CD14-positive monocyte (primary cell): ENCODE measurements around the gene PDGFD. TPM values are rescaled to one million over a fixed set of nuclear protein-coding genes. Genes with fewer than 3 reads are reported as not detected.

Experiments used
- DNase-seq, 3 donors: peaks; one replicate each; pipeline ENCODE4 v3.0.0-alpha.2; 2011 to 2022
- H2AFZ ChIP-seq: 2 replicates; pipeline ENCODE4 v1.6.0; 2012; ENCODE audit warnings: mild to moderate bottlenecking, low read depth, low read length, inconsistent platforms; ENCODE audit not compliant: insufficient read depth, poor library complexity, severe bottlenecking
- H3K27ac ChIP-seq, 2 donors: 1 replicate in 1 of 2; 2 replicates in 1 of 2; pipeline ENCODE4 v1.5.1; 2012 to 2013; ENCODE audit warnings: low read length in 2 of 2, control low read depth in 1 of 2, inconsistent platforms in 1 of 2, low read depth in 1 of 2, mild to moderate bottlenecking in 1 of 2
- H3K27me3 ChIP-seq, 2 donors: one replicate each; pipeline versions ENCODE4 v1.6.0 to v1.6.1; 2011 to 2013; ENCODE audit warnings: low read length in 2 of 2; ENCODE audit not compliant: control insufficient read depth in 2 of 2, insufficient read depth in 2 of 2
- H3K36me3 ChIP-seq, 2 donors: replicated peaks in 1 of 2; 1 replicate in 1 of 2; 2 replicates in 1 of 2; pipeline versions ENCODE4 v1.5.1 to v1.6.1; 2012 to 2013; ENCODE audit warnings: low read length in 2 of 2, control low read depth in 1 of 2, inconsistent platforms in 1 of 2, mild to moderate bottlenecking in 1 of 2; ENCODE audit not compliant: insufficient read depth in 2 of 2, control insufficient read depth in 1 of 2
- H3K4me1 ChIP-seq, 2 donors: 1 replicate in 1 of 2; 2 replicates in 1 of 2; pipeline versions ENCODE4 v1.5.1 to v1.6.1; 2012 to 2013; ENCODE audit warnings: low read length in 2 of 2, control low read depth in 1 of 2, inconsistent platforms in 1 of 2, mild to moderate bottlenecking in 1 of 2, moderate library complexity in 1 of 2; ENCODE audit not compliant: insufficient read depth in 2 of 2, control insufficient read depth in 1 of 2
- H3K4me2 ChIP-seq: replicated peaks from 2 replicates; pipeline ENCODE3; 2012; ENCODE audit warnings: low read length, moderate library complexity, mild to moderate bottlenecking; ENCODE audit not compliant: poor library complexity, severe bottlenecking; ENCODE audit errors: extremely low read depth
- H3K4me3 ChIP-seq, 3 experiments: fragments of 200-600 bp in 1 of 3; sonication (generic) in 1 of 3; replicated peaks in 1 of 3; 1 replicate in 2 of 3; 2 replicates in 1 of 3; pipeline ENCODE4 v1.5.1; 2011 to 2013; ENCODE audit warnings: low read length in 3 of 3, mild to moderate bottlenecking in 3 of 3, control low read depth in 2 of 3, low read depth in 2 of 3, inconsistent platforms in 1 of 3, moderate library complexity in 1 of 3
- H3K79me2 ChIP-seq: 2 replicates; pipeline ENCODE4 v1.6.0; 2012; ENCODE audit warnings: mild to moderate bottlenecking, control low read depth, inconsistent platforms, low read length, moderate library complexity; ENCODE audit not compliant: insufficient read depth
- H3K9ac ChIP-seq: 2 replicates; pipeline ENCODE4 v1.6.0; 2017; ENCODE audit warnings: low read length, mild to moderate bottlenecking; ENCODE audit not compliant: insufficient read depth, poor library complexity, severe bottlenecking
- H3K9me3 ChIP-seq, 2 donors: replicated peaks in 1 of 2; 1 replicate in 1 of 2; 2 replicates in 1 of 2; pipeline versions ENCODE4 v1.5.1 to v1.6.1; 2012 to 2013; ENCODE audit warnings: low read length in 2 of 2, control low read depth in 1 of 2; ENCODE audit not compliant: control insufficient read depth in 1 of 2, insufficient read depth in 1 of 2
- H4K20me1 ChIP-seq: 2 replicates; pipeline ENCODE4 v1.6.0; 2012; ENCODE audit warnings: mild to moderate bottlenecking, low read length, control low read depth, moderate library complexity; ENCODE audit not compliant: insufficient read depth
- H3K27ac Mint-ChIP-seq, 7 donors: one replicate each; pipeline ENCODE4 v1.8.0; 2020; ENCODE audit warnings: mild to moderate bottlenecking in 7 of 7, mixed read lengths in 7 of 7, moderate library complexity in 6 of 7, inconsistent platforms in 2 of 7
- H3K27me3 Mint-ChIP-seq, 3 donors: one replicate each; pipeline ENCODE4 v1.8.0; 2021 to 2022; ENCODE audit warnings: low read depth in 3 of 3, mild to moderate bottlenecking in 3 of 3, mixed read lengths in 3 of 3, moderate library complexity in 3 of 3, inconsistent platforms in 1 of 3
- H3K36me3 Mint-ChIP-seq, 2 donors: one replicate each; pipeline ENCODE4 v1.8.0; 2020; ENCODE audit warnings: mixed read lengths in 2 of 2, inconsistent platforms in 1 of 2, mild to moderate bottlenecking in 1 of 2
- H3K4me1 Mint-ChIP-seq: one replicate; pipeline ENCODE4 v1.8.0; 2020; ENCODE audit warnings: mild to moderate bottlenecking, mixed read lengths
- H3K4me3 Mint-ChIP-seq, 2 donors: one replicate each; pipeline ENCODE4 v1.8.0; 2020; ENCODE audit warnings: mild to moderate bottlenecking in 2 of 2, mixed read lengths in 2 of 2, moderate library complexity in 1 of 2
- H3K9me3 Mint-ChIP-seq, 7 donors: one replicate each; pipeline ENCODE4 v1.8.0; 2020 to 2022; ENCODE audit warnings: mixed read lengths in 7 of 7, mild to moderate bottlenecking in 6 of 7, moderate library complexity in 6 of 7, inconsistent platforms in 2 of 7
- WGBS: methylation state at CpG from one replicate; pipeline ENCODE4 v1.1.5; 2013; ENCODE audit warnings: missing lambda C conversion rate; ENCODE audit not compliant: insufficient coverage; 5-methylcytosine and 5-hydroxymethylcytosine counted together
- intact Hi-C, 2 donors: fragments of 100-400 bp; cut with micrococcal nuclease; formaldehyde crosslinking; loops; one replicate each; pipeline versions ENCODE4 v1.15.0 to v1.15.1; 2023
- polyA plus RNA-seq, 3 donors: library from polyadenylated mRNA; depleted of rRNA in 1 of 3; unstranded in 2 of 3; stranded (reverse) in 1 of 3; fragments of 300-500 nt in 2 of 3; fragments of >200 nt in 1 of 3; fragmentation: Illumina TruSeq in 2 of 3; gene quantifications; 1 replicate in 2 of 3; 2 replicates in 1 of 3; pipeline ENCODE4 v1.2.3, GENCODE V29; 2012 to 2021
- TF ChIP-seq, protein P1 (sequence below): fragments of 200-600 bp; IDR thresholded peaks from one replicate; pipeline ENCODE4 v1.8.0; 2022; ENCODE audit warnings: antibody characterized with exemption, mild to moderate bottlenecking

PDGFD gene
- polyA plus RNA-seq, 3 donors, result 0.05 to 0.15 TPM; not detected in 1

DNA sequence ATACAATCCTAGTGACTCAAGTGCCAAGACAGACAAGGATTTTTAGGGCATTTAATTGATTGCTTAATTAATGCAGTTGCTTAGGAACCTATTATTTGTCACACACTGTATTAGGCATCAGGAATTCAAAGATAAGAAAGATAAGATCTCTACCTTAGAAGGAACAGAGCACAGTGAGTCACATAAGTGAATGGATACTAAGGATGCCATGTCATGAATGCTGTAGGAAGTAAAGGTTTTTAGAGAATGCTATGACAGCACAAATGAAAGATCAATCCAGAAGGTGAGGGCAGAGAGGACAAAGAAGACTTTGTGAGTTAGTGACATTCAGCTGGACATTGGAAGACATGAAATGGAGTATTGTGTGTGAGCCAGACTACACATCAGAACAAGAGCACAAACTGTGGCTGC is 275.4 kb downstream of the PDGFD start:
- TF ChIP-seq, protein P1, sequence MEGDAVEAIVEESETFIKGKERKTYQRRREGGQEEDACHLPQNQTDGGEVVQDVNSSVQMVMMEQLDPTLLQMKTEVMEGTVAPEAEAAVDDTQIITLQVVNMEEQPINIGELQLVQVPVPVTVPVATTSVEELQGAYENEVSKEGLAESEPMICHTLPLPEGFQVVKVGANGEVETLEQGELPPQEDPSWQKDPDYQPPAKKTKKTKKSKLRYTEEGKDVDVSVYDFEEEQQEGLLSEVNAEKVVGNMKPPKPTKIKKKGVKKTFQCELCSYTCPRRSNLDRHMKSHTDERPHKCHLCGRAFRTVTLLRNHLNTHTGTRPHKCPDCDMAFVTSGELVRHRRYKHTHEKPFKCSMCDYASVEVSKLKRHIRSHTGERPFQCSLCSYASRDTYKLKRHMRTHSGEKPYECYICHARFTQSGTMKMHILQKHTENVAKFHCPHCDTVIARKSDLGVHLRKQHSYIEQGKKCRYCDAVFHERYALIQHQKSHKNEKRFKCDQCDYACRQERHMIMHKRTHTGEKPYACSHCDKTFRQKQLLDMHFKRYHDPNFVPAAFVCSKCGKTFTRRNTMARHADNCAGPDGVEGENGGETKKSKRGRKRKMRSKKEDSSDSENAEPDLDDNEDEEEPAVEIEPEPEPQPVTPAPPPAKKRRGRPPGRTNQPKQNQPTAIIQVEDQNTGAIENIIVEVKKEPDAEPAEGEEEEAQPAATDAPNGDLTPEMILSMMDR, result no peak
- Histone ChIP-seq H3K36me3 (no peaks in the 10 kb centered on the region), H3K27me3 (no peaks in the 10 kb centered on the region), H3K4me1 (no peaks in the 10 kb centered on the region), H3K27ac (no peak overlapping the region), H3K9me3 (no peaks in the 10 kb centered on the region), H4K20me1 (no peaks in the 10 kb centered on the region), H3K9ac (no peak overlapping the region), H3K79me2 (no peaks in the 10 kb centered on the region), H2AFZ (no peak overlapping the region), H3K4me3 (no peak overlapping the region), H3K4me2 (no peak overlapping the region)
- intact Hi-C loops, result no loop called here
- Mint-ChIP-seq H3K27ac (no peak overlapping the region), H3K36me3 (no peaks in the 10 kb centered on the region), H3K27me3 (peaks cover 0 to 3% (median 0%) of the 10 kb centered on the region in 3 donors), H3K4me1 (peaks cover 7% of the 10 kb centered on the region), H3K9me3 (peaks cover 0 to 10% (median 4%) of the 10 kb centered on the region in 7 donors), H3K4me3 (no peak overlapping the region)
- no peak for DNase-seq

DNA sequence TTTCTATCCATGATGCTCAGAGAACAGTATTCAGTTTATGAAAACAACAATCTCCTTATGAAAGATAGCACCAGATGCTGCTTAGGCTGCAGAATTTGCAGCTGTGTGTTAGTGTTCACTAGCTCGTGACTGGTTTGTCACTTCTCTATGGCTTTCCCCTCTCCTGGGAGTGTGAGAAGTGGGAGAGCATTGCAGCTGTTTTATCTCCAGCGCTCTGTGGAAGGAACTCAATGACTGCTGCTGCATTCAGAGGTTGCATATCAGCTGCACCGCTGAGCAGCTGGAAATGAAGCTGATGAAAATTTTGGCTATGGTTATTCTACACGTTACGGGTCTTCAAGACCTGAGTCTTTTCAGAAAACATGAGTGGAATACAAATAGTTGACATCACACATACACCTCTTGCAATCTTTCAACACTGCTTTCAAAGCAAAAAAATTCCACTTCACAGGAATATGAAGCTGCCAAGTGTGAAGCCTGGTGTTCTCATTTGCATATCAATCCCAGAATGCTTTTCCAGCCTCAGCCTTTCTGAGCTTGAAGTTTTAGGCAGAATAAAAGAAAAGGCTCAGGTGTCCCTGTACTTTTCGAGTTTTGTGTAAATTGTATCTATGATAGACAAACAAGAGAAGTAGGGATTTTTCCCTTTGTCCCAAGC is 276.8 kb downstream of the PDGFD start:
- intact Hi-C loops, result no loop called here
- no peak overlapping the region for H3K27ac Mint-ChIP-seq
- DNase-seq, result no peak
- Histone ChIP-seq H3K36me3 (no peaks in the 10 kb centered on the region), H3K9ac (no peak overlapping the region), H3K4me1 (no peaks in the 10 kb centered on the region), H3K9me3 (no peaks in the 10 kb centered on the region), H3K79me2 (no peaks in the 10 kb centered on the region), H3K4me2 (no peak overlapping the region), H3K27ac (no peak overlapping the region), H3K4me3 (no peak overlapping the region), H2AFZ (no peak overlapping the region), H3K27me3 (no peaks in the 10 kb centered on the region), H4K20me1 (no peaks in the 10 kb centered on the region)
- H3K27me3 Mint-ChIP-seq, result no peaks in the 10 kb centered on the region
- no peaks in the 10 kb centered on the region for H3K36me3 Mint-ChIP-seq
- WGBS, result 91% methylated on average over 4 of the region's 6 CpGs
- TF ChIP-seq, protein P1, result no peak
- no peak overlapping the region for H3K4me3 Mint-ChIP-seq
- H3K9me3 Mint-ChIP-seq, result peaks cover 0 to 10% (median 4%) of the 10 kb centered on the region in 7 donors
- H3K4me1 Mint-ChIP-seq, result peaks cover 5% of the 10 kb centered on the region
